Measurements from ENCODE around the gene NFKBIE. TPM values are rescaled to one million over a fixed set of nuclear protein-coding genes. Genes with fewer than 3 reads are reported as not detected.

Gene NFKBIE
- total and polyA plus RNA-seq, 9 of the 15 experiments (the other 6 are each of a cell fraction or from before 2014, with no cell fraction given) = 2.1 to 16.4 (median 11.7) TPM

DNA sequence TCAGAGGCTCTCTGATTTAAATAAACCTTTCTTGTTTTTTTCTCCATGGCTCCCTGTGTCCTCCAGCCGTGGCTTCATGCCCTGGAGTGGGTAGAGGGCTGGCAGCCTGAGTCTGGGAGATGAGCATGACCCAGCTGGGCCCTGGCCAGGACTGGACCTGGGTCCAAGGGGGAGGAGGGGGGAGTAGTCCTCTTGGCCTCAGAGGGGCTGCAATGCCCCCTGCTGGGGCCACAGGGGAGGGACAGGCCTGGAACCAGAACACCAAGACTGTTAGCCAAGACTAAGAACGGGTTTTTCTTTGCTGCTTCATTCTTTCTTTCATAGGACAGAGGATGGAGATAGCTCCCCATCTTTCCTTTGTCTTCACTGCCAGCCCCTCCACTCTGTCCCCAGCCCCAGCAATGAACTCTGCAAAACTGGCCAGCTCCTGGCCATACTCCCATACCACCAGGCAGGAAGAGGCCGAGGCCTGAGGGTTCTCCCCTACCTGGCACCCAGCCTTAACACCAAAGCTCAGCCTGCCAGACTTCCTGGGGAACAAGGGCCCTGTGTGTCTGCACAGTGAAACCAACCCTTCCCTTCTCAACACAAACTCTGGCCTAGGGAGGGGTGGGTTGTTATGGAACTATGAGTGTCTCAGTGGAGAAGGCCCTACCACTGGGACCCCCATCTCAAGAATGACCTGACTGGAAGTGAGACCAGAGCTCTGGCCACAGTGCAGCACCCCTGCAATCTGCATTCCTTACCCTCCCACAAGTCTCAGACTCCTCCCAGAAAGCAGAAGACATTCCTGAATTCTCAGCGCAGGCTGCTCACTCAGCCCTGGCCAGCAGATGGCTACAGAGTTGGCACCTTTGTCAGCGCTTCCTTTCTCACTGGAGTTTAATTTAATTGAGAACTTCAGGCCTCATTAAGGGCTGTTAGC, 31.0 kb downstream of the NFKBIE start (continued):
- TF ChIP-seq, protein P1, sequence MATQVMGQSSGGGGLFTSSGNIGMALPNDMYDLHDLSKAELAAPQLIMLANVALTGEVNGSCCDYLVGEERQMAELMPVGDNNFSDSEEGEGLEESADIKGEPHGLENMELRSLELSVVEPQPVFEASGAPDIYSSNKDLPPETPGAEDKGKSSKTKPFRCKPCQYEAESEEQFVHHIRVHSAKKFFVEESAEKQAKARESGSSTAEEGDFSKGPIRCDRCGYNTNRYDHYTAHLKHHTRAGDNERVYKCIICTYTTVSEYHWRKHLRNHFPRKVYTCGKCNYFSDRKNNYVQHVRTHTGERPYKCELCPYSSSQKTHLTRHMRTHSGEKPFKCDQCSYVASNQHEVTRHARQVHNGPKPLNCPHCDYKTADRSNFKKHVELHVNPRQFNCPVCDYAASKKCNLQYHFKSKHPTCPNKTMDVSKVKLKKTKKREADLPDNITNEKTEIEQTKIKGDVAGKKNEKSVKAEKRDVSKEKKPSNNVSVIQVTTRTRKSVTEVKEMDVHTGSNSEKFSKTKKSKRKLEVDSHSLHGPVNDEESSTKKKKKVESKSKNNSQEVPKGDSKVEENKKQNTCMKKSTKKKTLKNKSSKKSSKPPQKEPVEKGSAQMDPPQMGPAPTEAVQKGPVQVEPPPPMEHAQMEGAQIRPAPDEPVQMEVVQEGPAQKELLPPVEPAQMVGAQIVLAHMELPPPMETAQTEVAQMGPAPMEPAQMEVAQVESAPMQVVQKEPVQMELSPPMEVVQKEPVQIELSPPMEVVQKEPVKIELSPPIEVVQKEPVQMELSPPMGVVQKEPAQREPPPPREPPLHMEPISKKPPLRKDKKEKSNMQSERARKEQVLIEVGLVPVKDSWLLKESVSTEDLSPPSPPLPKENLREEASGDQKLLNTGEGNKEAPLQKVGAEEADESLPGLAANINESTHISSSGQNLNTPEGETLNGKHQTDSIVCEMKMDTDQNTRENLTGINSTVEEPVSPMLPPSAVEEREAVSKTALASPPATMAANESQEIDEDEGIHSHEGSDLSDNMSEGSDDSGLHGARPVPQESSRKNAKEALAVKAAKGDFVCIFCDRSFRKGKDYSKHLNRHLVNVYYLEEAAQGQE (IDR thresholded peaks at IDR 0.05; ENCODE audit: borderline replicate concordance) = peak; percentile 93
- TF ChIP-seq, protein P1 (CRISPR knock-in tag; IDR thresholded peaks at IDR 0.05; ENCODE audit: low read depth) = no peak
- TF ChIP-seq SMARCC2 (IDR thresholded peaks at IDR 0.05; ENCODE audit: low read depth) (no peak), ARID2 (IDR thresholded peaks at IDR 0.05) (peak; percentile 97), SOX6 (IDR thresholded peaks at IDR 0.05) (0 out of 2 replicates have a peak, but pooled peaks have one; percentile 27), ZFX (CRISPR knock-in tag; IDR thresholded peaks at IDR 0.05) (peak; percentile 24; the same call in 1 of the 2 replicates)
- TF ChIP-seq, protein P2, sequence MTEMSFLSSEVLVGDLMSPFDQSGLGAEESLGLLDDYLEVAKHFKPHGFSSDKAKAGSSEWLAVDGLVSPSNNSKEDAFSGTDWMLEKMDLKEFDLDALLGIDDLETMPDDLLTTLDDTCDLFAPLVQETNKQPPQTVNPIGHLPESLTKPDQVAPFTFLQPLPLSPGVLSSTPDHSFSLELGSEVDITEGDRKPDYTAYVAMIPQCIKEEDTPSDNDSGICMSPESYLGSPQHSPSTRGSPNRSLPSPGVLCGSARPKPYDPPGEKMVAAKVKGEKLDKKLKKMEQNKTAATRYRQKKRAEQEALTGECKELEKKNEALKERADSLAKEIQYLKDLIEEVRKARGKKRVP (CRISPR knock-in tag; IDR thresholded peaks at IDR 0.05) = 0 out of 2 replicates have a peak, but pooled peaks have one; percentile 51
- TF ChIP-seq, protein P3, sequence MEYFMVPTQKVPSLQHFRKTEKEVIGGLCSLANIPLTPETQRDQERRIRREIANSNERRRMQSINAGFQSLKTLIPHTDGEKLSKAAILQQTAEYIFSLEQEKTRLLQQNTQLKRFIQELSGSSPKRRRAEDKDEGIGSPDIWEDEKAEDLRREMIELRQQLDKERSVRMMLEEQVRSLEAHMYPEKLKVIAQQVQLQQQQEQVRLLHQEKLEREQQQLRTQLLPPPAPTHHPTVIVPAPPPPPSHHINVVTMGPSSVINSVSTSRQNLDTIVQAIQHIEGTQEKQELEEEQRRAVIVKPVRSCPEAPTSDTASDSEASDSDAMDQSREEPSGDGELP (CRISPR knock-in tag; IDR thresholded peaks at IDR 0.05; ENCODE audit: borderline replicate concordance) = peak; percentile 62; the same call in 1 of the 2 replicates
